GM12878 (cell line): ENCODE data around the gene ARAP1. TPM values are rescaled to one million over a fixed set of nuclear protein-coding genes. Genes with fewer than 3 reads are reported as not detected.

Experiments used
- ATF3 ChIP-seq: IDR thresholded peaks from 2 replicates; pipeline ENCODE4 v1.6.1; 2011; ENCODE audit warnings: low read depth, mild to moderate bottlenecking, low read length, moderate library complexity, borderline replicate concordance; ENCODE audit errors: extremely low read depth
- ATF7 ChIP-seq: fragments of 450-650 bp; IDR thresholded peaks from 2 replicates; pipeline ENCODE4 v1.6.1; 2016; ENCODE audit warnings: low read depth, mild to moderate bottlenecking
- BCL3 ChIP-seq: IDR thresholded peaks from 2 replicates; pipeline ENCODE4 v1.6.1; 2011; ENCODE audit warnings: borderline replicate concordance, low read depth, mild to moderate bottlenecking, moderate library complexity, low read length; ENCODE audit not compliant: insufficient read depth, poor library complexity, severe bottlenecking
- CHD4 ChIP-seq: fragments of 200-600 bp; sonication (generic); IDR thresholded peaks from 2 replicates; pipeline ENCODE4 v1.6.1; 2016; ENCODE audit warnings: mild to moderate bottlenecking
- E4F1 ChIP-seq: fragments of 450-650 bp; IDR thresholded peaks from 2 replicates; pipeline ENCODE4 v1.6.1; 2018; ENCODE audit warnings: borderline replicate concordance, mild to moderate bottlenecking; ENCODE audit not compliant: partially characterized antibody
- EED ChIP-seq: sonication (generic); IDR thresholded peaks from 2 replicates; pipeline ENCODE4 v1.6.1; 2016; ENCODE audit warnings: antibody characterized with exemption, low read depth
- HDAC6 ChIP-seq: fragments of 200-600 bp; sonication (generic); IDR thresholded peaks from one replicate; pipeline ENCODE4 v1.8.0; 2017; ENCODE audit warnings: antibody characterized with exemption; ENCODE audit not compliant: unreplicated experiment
- MEF2A ChIP-seq: IDR thresholded peaks from 2 replicates; pipeline ENCODE4 v1.6.1; 2011; ENCODE audit warnings: low read depth, mild to moderate bottlenecking, low read length, moderate library complexity; ENCODE audit not compliant: insufficient read depth
- NR2C2 ChIP-seq: IDR thresholded peaks from 2 replicates; pipeline ENCODE4 v1.6.1; 2011; ENCODE audit warnings: borderline replicate concordance, low read depth; ENCODE audit not compliant: control insufficient read depth, insufficient read length
- RAD51 ChIP-seq: fragments of 450-650 bp; IDR thresholded peaks from 2 replicates; pipeline ENCODE4 v1.6.1; 2016; ENCODE audit warnings: moderate library complexity, mild to moderate bottlenecking, inconsistent platforms
- RB1 ChIP-seq: fragments of 450-650 bp; formaldehyde crosslinking; IDR thresholded peaks from 2 replicates; pipeline ENCODE4 v1.6.1; 2017; ENCODE audit warnings: mild to moderate bottlenecking, borderline replicate concordance
- SMAD5 ChIP-seq: IDR thresholded peaks from 2 replicates; pipeline ENCODE4 v1.6.1; 2016; ENCODE audit warnings: antibody characterized with exemption, low read depth
- SPI1 ChIP-seq: IDR thresholded peaks from 2 replicates; pipeline ENCODE4 v1.6.1; 2011; ENCODE audit warnings: low read depth, mild to moderate bottlenecking, low read length, moderate library complexity, borderline replicate concordance; ENCODE audit not compliant: insufficient read depth
- TARDBP ChIP-seq: IDR thresholded peaks from 2 replicates; pipeline ENCODE4 v1.6.1; 2016; ENCODE audit warnings: borderline replicate concordance
- polyA plus RNA-seq, 11 experiments: library from polyadenylated mRNA; depleted of rRNA in 4 of 11; unstranded in 6 of 11; stranded (reverse) in 5 of 11; fragments of >200 nt; fragmentation: Nextera tagmentation in 4 of 11; fragmentation: Illumina TruSeq in 1 of 11; extraction: Ambion mirVana in 4 of 11; extraction: Trizol in 1 of 11; gene quantifications; 1 replicate in 1 of 11; 2 replicates in 10 of 11; pipeline versions ENCODE4 v1.2.1 to v1.2.3, GENCODE V29; 2011 to 2016; ENCODE audit warnings: inconsistent platforms in 2 of 11, missing spikeins in 2 of 11, low read depth in 1 of 11
- total RNA-seq, 4 experiments: library from RNA; depleted of rRNA in 3 of 4; stranded (reverse); fragments of >200 nt in 3 of 4; fragmentation: Illumina TruSeq in 1 of 4; extraction: Trizol in 1 of 4; gene quantifications; 2 replicates each; pipeline versions ENCODE4 v1.2.1 to v1.2.3, GENCODE V29; 2013 to 2021
- TF ChIP-seq, protein P1 (sequence below): fragments of 150-350 bp; IDR thresholded peaks from 2 replicates; pipeline ENCODE4 v1.6.1; 2016; ENCODE audit warnings: low read depth, low read length
- TF ChIP-seq, protein P2 (sequence below): IDR thresholded peaks from 2 replicates; pipeline ENCODE4 v1.6.1; 2011; ENCODE audit warnings: low read depth, low read length, improper control_type of control experiment, borderline replicate concordance
- TF ChIP-seq, protein P3 (sequence below): IDR thresholded peaks from 2 replicates; pipeline ENCODE4 v1.6.1; 2012; ENCODE audit warnings: low read depth, low read length, improper control_type of control experiment

ARAP1 gene
- total and polyA plus RNA-seq, 10 of the 15 experiments (the other 5 are each of a cell fraction or from before 2014, with no cell fraction given): 0.55 to 102 (median 51.0) TPM

DNA sequence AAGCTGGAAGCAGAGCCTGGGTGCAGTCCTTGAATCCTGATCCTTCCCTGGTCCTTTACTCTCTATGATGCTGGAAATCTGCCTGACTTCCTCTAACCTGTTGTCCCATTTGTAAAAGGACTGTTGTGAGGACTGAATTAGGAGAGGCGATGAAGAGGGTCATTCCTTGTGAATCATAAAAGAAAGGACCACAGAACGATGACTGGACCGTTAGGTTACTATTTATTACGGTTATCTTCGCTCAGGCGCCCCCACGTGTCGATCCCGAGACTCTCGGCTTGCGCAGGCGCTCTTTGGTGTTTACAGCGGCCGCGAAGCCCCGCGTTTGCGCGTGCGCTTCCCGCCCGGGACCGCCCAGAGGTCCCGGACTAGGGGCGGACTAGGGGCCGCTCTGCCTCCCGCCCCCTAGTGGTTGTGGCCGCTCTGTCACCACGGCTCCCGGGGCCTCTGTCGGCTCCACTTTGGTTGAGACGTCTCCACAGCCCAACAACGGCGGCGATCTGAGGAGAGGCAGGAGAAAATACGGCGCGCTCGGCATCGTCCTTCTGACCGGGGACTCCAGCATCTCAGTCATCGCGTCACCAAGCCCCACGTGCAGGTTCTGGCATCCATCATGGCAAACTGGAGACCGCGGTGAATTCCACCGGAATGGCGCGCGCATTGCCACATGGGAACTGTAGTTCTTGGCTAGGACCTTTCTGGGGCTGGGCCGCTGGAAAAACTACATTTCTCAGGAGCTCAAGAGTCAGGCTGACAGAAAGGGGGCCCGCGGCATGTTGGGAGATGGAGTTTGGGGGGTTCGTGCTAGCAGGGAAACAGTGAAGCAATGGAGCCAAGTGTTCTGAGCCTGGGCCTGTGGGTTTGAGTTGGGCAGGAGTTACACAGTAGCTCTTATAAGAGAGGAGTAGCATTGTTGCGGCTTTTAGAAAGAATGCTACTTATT, 41.5 kb upstream of the ARAP1 start, which contains the start of gene STARD10 (continued):
- peak; percentile 30 for TF ChIP-seq E4F1
- peak; percentile 51 for TF ChIP-seq ATF7
- no peak for TF ChIP-seq HDAC6
- no peak for TF ChIP-seq EED
- TF ChIP-seq TARDBP: peak; percentile 82; the same call in 1 of the 2 replicates
- TF ChIP-seq MEF2A: no peak
- no peak for TF ChIP-seq CHD4
- no peak; the same call in 1 of the 2 replicates for TF ChIP-seq SMAD5
- TF ChIP-seq, protein P1, sequence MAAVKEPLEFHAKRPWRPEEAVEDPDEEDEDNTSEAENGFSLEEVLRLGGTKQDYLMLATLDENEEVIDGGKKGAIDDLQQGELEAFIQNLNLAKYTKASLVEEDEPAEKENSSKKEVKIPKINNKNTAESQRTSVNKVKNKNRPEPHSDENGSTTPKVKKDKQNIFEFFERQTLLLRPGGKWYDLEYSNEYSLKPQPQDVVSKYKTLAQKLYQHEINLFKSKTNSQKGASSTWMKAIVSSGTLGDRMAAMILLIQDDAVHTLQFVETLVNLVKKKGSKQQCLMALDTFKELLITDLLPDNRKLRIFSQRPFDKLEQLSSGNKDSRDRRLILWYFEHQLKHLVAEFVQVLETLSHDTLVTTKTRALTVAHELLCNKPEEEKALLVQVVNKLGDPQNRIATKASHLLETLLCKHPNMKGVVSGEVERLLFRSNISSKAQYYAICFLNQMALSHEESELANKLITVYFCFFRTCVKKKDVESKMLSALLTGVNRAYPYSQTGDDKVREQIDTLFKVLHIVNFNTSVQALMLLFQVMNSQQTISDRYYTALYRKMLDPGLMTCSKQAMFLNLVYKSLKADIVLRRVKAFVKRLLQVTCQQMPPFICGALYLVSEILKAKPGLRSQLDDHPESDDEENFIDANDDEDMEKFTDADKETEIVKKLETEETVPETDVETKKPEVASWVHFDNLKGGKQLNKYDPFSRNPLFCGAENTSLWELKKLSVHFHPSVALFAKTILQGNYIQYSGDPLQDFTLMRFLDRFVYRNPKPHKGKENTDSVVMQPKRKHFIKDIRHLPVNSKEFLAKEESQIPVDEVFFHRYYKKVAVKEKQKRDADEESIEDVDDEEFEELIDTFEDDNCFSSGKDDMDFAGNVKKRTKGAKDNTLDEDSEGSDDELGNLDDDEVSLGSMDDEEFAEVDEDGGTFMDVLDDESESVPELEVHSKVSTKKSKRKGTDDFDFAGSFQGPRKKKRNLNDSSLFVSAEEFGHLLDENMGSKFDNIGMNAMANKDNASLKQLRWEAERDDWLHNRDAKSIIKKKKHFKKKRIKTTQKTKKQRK: no peak
- TF ChIP-seq SPI1: no peak
- TF ChIP-seq ATF3: 0 out of 2 replicates have a peak, but pooled peaks have one; percentile 3
- TF ChIP-seq, protein P2, sequence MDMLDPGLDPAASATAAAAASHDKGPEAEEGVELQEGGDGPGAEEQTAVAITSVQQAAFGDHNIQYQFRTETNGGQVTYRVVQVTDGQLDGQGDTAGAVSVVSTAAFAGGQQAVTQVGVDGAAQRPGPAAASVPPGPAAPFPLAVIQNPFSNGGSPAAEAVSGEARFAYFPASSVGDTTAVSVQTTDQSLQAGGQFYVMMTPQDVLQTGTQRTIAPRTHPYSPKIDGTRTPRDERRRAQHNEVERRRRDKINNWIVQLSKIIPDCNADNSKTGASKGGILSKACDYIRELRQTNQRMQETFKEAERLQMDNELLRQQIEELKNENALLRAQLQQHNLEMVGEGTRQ: no peak; the same call in 1 of the 2 replicates
- TF ChIP-seq RAD51: peak; percentile 42
- TF ChIP-seq RB1: peak; percentile 96; the same call in 1 of the 2 replicates
- TF ChIP-seq NR2C2: no peak
- TF ChIP-seq BCL3: no peak
- TF ChIP-seq, protein P3, sequence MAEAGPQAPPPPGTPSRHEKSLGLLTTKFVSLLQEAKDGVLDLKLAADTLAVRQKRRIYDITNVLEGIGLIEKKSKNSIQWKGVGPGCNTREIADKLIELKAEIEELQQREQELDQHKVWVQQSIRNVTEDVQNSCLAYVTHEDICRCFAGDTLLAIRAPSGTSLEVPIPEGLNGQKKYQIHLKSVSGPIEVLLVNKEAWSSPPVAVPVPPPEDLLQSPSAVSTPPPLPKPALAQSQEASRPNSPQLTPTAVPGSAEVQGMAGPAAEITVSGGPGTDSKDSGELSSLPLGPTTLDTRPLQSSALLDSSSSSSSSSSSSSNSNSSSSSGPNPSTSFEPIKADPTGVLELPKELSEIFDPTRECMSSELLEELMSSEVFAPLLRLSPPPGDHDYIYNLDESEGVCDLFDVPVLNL: no peak
